Measurements from ENCODE around the gene JSRP1.

The JSRP1 gene

DNA sequence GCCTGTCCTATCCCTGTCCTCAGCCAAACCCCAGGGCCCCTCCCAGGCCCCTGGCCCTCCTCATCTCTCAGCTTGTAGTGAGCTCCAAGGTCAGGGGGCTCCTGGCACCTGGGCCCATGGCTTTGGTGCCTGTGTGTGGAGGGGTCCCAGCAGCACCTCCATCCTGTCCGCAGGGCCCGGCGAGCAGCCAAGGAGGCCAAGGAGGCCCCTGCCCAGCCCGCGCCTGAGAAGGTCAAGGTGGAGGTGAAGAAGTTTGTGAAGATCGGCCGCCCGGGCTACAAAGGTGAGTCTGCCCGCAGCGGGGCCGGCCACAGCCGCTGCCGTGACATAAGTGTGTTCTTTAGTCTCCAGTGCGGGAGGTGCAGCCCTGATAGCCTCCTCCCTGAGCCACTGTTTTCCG, 10.9 kb downstream of the JSRP1 start:
- DNase-seq = no peak

GRCh38 chr19:2244486-2244885, 11.7 kb downstream of the JSRP1 start:
- no peak for DNase-seq

DNA sequence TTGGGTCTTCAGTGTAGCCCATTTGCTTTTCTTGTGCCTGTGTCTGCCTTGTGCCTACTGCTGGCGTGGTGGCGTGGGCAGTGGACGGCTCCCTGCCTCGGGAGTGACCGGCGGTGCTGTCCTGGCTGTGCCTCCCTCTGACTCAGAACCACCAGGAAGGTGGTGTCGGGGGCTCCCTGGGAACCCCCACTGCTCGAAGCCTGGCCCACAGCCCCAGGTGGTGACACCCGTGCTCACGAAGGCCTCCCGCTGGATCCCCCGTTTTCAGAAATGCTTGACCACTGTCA, 12.1 kb downstream of the JSRP1 start:
- DNase-seq = no peak

- no peak for DNase-seq
Measured at GRCh38 chr19:2243274-2244124, 12.7 kb downstream of the JSRP1 start.

DNA sequence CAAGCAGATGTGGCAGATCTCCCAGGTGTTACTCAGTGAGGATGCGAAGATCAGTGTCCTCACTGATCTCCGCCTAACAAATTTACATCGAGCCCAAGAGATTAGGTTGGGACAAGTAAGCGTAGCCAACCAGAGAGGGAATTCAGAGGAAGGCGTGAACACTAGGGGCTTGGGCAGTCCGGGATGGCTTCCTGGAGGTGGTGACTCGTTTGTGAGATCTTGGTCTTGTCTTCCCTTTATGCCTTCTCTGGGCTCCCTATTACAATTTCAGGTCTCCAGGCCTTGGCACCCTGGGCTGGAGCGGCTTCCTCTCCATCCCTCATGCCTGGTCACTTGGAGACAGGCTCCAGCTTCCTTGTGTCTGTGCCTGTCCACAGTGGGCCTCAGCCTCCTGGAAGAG, 13.4 kb downstream of the JSRP1 start:
- no peak for DNase-seq

- no peak for DNase-seq
Measured at GRCh38 chr19:2242092-2242537, 14.1 kb downstream of the JSRP1 start.

- DNase-seq = no peak
Measured at GRCh38 chr19:2240881-2241760, 15.1 kb downstream of the JSRP1 start.

DNA sequence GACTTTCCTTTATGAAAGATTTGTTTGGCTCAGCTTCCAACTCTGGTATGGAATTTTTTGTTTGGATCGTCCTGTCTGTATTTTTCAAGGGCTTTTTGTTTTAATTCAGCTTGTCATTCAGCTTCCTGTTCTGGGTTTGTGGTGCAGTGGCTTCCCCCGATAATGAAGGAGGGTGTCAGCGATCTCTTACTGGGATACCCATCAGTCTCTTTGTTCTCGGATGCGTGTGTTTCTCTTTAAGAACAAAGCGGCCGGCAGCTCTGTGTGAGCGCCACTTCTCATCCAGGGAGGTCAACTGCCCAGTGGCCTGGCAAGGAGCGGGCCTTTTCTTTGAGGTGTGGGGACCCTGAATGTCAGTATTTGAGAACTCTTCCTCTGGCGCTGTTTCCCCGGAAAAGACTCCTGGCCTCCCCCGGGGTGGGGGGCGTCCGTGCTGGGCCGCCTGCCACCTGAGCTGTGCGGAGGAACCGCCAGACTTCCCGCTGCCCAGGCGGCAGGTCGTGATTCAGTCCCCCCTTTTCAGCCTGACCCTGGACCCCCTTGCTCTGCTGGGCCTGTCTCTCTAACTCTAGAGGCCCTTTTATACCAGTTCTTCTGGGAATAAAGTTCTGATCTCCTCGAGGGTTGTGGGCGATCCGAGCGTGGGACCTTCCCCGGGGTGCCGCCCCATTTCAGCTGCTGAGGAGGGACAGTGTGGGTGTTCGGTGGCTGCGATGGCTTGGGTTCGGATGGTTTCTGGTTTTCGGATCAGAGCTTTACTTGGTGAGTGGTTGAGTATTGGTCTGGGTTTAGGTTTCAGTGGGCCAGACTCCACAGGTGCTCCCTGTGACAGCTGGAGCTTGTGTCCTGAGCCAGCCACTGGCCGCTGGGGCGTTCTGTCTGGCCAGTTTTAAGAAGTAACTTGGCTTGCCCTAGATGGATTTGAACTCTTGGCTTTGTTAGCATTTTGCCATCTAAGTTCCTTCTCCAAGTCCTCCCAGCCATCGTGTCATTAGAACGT, 16.1 kb downstream of the JSRP1 start:
- peak; percentile 74 for DNase-seq

- DNase-seq = no peak
Measured at GRCh38 chr19:2239173-2239572, 17.0 kb downstream of the JSRP1 start.

GRCh38 chr19:2237869-2238153, 18.4 kb downstream of the JSRP1 start:
- DNase-seq = no peak

- no peak for DNase-seq
Measured at GRCh38 chr19:2237051-2237868, 19.0 kb downstream of the JSRP1 start.

GRCh38 chr19:2236314-2237050, 19.7 kb downstream of the JSRP1 start, which contains the start of the genes PLEKHJ1 and SF3A2:
TSS of gene PLEKHJ1 (minus strand) at chr19:2236329. CDS start at chr19:2236248, 81 bp downstream.
TSS of gene SF3A2 (plus strand) at chr19:2236824. CDS start at chr19:2243419, 6,595 bp downstream.
- peak; percentile 98 for DNase-seq

- no peak for DNase-seq
Measured at GRCh38 chr19:2236064-2236313, 20.2 kb downstream of the JSRP1 start.

- DNase-seq = peak; percentile 31
Measured at GRCh38 chr19:2235381-2236063, 20.7 kb downstream of the JSRP1 start.

GRCh38 chr19:2234996-2235380, 21.2 kb downstream of the JSRP1 start:
- no peak for DNase-seq

- no peak for DNase-seq
Measured at GRCh38 chr19:2233601-2234280, 22.5 kb downstream of the JSRP1 start.

DNA sequence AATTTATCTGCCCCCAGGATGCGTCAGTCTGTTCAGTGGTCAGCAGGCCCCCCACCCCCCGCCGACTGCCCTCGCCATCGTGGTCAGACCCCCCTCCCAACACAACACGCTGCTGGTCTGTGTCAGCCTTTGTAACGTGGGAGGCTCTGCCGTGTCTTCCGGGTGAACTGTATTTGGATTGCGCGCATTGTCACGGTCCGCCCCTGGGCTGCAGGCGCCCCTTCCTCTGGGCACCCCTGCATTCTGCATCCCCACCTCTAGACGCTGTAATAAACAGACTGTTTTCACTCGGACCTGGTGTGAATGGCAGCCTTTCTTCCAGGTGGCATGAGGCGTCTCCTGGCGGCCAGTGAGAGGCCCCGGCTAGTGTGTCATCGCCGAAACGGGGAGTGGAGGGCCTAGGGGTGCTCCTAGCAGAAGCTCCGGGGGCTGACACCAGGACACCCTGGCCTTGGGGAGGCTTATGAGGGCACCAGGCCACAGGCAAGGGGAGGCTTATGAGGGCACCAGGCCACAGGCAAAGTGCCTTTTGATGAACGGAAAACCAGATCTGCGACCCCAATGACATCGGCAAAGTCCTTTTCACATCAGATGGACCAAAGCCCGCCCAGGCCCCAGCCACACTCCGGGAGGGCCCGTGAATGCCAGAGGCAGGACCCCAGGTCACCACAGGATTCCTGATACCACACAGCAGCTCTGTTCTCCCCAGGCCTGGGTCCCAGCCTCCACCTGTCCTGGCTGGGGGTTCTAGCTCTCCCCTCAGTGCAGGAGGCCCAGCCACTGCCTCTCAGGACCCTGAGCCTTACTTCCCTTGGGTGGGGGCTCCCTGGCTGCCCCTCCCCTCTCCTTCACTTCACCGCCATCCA, 23.7 kb downstream of the JSRP1 start:
- no peak for DNase-seq

GRCh38 chr19:2231621-2232221, 24.5 kb downstream of the JSRP1 start:
- peak; percentile 56 for DNase-seq
